Measurements from ENCODE around the gene INCENP.
A peak's percentile ranks its signal among the peaks of the same experiment; 100 is the strongest.
"Not testable (repeated sequence)": the region's sequence is repeated elsewhere in the genome, so short reads cannot be mapped to it uniquely, and the experiment has no call there.

INCENP gene

GRCh38 chr11:62123669-62124185, at the start of gene INCENP:
TSS of gene INCENP (plus strand) at chr11:62124011. CDS start at chr11:62128162, 4,151 bp downstream.
- Mint-ChIP-seq H3K36me3 (ENCODE audit: insufficient read depth) (peaks cover 7% of the 10 kb centered on the region), H3K9me3 (no peaks in the 10 kb centered on the region)

DNA sequence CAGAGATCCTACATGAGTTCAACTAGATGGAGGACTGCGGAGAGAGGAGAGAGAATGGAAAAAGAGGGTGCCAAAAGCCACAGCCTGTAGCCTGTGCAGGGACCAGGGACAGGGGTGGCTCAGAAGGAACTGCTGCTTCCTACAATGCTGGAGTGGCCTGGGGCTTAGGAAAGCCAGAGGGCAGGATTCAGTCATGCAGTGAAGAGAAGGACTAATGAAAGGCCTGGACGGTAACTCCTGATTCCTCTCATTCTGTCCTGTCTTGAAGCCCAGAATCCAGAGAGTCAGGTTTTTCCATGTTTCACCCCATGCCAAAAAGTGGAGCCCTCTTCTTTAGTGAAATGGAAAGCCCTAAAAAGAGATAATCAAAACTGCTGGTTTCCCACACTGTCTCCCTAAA, 48.4 kb upstream of the INCENP start:
- no peaks in the 10 kb centered on the region for H3K36me3 Mint-ChIP-seq (ENCODE audit: insufficient read depth)
- ATAC-seq (replicated peaks; ENCODE audit: extremely low read depth, poor library complexity, severe bottlenecking), result no peak
- no peak overlapping the region for H3K4me3 Mint-ChIP-seq
- no peaks in the 10 kb centered on the region for H3K27me3 Mint-ChIP-seq
- H3K9me3 Mint-ChIP-seq, result no peaks in the 10 kb centered on the region
- no peak for DNase-seq (ENCODE audit: low spot score in 2 of 2)
- H3K4me1 Mint-ChIP-seq, result no peaks in the 10 kb centered on the region
- no peak overlapping the region for H3K27ac Mint-ChIP-seq (ENCODE audit: low read depth)

More at GRCh38 chr11:62123669-62124185, at the start of gene INCENP:
- H3K4me1 Mint-ChIP-seq, result peaks cover 33% of the 10 kb centered on the region
- H3K27ac Mint-ChIP-seq (ENCODE audit: low read depth), result peak within 1 kb of the TSS; percentile 94
- H3K27me3 Mint-ChIP-seq, result no peaks in the 10 kb centered on the region
- H3K4me3 Mint-ChIP-seq, result peak within 1 kb of the TSS; percentile 96
- ATAC-seq (replicated peaks; ENCODE audit: extremely low read depth, poor library complexity, severe bottlenecking) (peak; percentile 100), DNase-seq (ENCODE audit: low spot score in 2 of 2) (peak; percentile 73 to 90)

- Mint-ChIP-seq H3K27ac (ENCODE audit: low read depth) (no peak overlapping the region), H3K9me3 (no peaks in the 10 kb centered on the region), H3K4me3 (no peak overlapping the region), H3K36me3 (ENCODE audit: insufficient read depth) (no peaks in the 10 kb centered on the region), H3K4me1 (peaks cover 7% of the 10 kb centered on the region), H3K27me3 (no peaks in the 10 kb centered on the region)
- DNase-seq (ENCODE audit: low spot score in 2 of 2), result no peak
- no peak for ATAC-seq (replicated peaks; ENCODE audit: extremely low read depth, poor library complexity, severe bottlenecking)
Observed at GRCh38 chr11:62077132-62077531, 46.7 kb upstream of the INCENP start.

DNA sequence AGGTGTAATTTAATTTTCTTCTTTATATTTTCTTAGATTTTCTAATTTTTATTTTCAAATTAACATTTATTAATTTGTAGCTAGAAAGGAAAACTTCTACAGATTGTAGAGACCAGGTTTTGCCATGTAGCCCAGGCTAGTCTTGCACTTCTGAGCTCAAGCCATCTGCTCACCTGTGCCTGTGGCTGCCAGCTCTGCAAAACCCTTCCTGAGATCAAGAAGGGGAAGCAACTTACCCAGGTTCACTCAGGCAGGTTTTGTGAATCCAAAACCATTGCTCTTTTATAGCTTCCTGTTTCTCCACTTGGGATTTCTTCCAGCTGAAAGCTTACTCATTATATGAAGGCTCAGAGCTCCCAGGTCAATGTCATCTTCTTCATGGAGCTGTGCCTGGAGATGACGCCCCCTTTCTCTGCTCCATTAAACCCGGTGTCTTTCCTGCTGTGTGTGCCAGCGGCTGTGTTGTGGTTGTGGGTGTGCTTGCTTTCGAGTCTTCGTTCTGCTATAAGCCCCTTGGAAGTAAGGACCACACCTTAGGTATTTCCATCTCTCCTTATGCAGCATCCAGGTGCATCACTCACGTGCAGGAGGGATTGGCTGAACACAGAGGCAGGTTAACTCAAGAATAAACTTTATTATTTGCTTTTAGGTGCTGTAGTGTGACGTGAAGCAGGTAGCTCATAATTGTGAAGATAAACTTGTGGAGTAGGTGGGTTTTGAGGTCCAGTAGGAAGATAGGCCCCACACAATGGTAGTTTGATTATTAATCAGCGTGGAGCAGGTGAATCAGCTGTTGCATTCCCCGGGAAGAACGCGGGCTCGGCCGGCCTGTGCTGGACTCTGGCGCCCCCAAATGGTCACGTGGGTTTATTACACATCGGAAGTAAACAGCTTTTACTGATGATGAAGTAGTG, 42.2 kb upstream of the INCENP start:
- Mint-ChIP-seq H3K27ac (ENCODE audit: low read depth) (no peak overlapping the region), H3K4me3 (no peak overlapping the region), H3K36me3 (ENCODE audit: insufficient read depth) (no peaks in the 10 kb centered on the region), H3K4me1 (peaks cover 7% of the 10 kb centered on the region), H3K9me3 (no peaks in the 10 kb centered on the region), H3K27me3 (no peaks in the 10 kb centered on the region)
- ATAC-seq (replicated peaks; ENCODE audit: extremely low read depth, poor library complexity, severe bottlenecking), result peak; percentile 54
- peak; percentile 69 to 82 for DNase-seq (ENCODE audit: low spot score in 2 of 2)

GRCh38 chr11:62082292-62082657, 41.5 kb upstream of the INCENP start:
- H3K27ac Mint-ChIP-seq (ENCODE audit: low read depth), result no peak overlapping the region
- no peak overlapping the region for H3K4me3 Mint-ChIP-seq
- H3K27me3 Mint-ChIP-seq, result no peaks in the 10 kb centered on the region
- ATAC-seq (replicated peaks; ENCODE audit: extremely low read depth, poor library complexity, severe bottlenecking), result no peak
- H3K36me3 Mint-ChIP-seq (ENCODE audit: insufficient read depth), result no peaks in the 10 kb centered on the region
- peaks cover 7% of the 10 kb centered on the region for H3K4me1 Mint-ChIP-seq
- no peak for DNase-seq (ENCODE audit: low spot score in 2 of 2)
- H3K9me3 Mint-ChIP-seq, result no peaks in the 10 kb centered on the region

DNA sequence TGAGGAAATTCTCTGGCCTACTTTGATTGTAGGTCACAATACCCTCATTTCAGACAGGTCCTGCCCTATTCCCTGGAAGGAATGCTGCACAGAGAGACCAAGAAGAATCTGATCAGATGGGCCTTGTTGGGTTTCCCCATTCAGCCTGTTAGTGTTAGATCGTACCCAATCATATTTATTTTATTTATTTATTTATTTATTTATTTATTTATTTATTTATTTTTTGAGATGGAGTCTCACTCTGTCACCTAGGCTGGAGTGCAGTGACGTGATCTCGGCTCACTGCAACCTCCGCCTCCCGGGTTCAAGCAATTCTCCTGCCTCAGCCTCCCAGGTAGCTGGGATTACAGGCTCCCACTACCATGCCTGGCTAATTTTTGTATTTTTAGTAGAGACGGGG, 39.0 kb upstream of the INCENP start:
- ATAC-seq (replicated peaks; ENCODE audit: extremely low read depth, poor library complexity, severe bottlenecking); H3K4me1 Mint-ChIP-seq; H3K9me3 Mint-ChIP-seq; H3K4me3 Mint-ChIP-seq; H3K36me3 Mint-ChIP-seq (ENCODE audit: insufficient read depth); H3K27me3 Mint-ChIP-seq; H3K27ac Mint-ChIP-seq (ENCODE audit: low read depth); DNase-seq (ENCODE audit: low spot score in 2 of 2): not testable (repeated sequence)

- no peak for DNase-seq (ENCODE audit: low spot score in 2 of 2)
- no peak overlapping the region for H3K4me3 Mint-ChIP-seq
- H3K36me3 Mint-ChIP-seq (ENCODE audit: insufficient read depth), result no peaks in the 10 kb centered on the region
- no peaks in the 10 kb centered on the region for H3K9me3 Mint-ChIP-seq
- no peaks in the 10 kb centered on the region for H3K4me1 Mint-ChIP-seq
- H3K27ac Mint-ChIP-seq (ENCODE audit: low read depth), result no peak overlapping the region
- peaks cover 12% of the 10 kb centered on the region for H3K27me3 Mint-ChIP-seq
- no peak for ATAC-seq (replicated peaks; ENCODE audit: extremely low read depth, poor library complexity, severe bottlenecking)
Observed at GRCh38 chr11:62087694-62088093, 36.1 kb upstream of the INCENP start.

DNA sequence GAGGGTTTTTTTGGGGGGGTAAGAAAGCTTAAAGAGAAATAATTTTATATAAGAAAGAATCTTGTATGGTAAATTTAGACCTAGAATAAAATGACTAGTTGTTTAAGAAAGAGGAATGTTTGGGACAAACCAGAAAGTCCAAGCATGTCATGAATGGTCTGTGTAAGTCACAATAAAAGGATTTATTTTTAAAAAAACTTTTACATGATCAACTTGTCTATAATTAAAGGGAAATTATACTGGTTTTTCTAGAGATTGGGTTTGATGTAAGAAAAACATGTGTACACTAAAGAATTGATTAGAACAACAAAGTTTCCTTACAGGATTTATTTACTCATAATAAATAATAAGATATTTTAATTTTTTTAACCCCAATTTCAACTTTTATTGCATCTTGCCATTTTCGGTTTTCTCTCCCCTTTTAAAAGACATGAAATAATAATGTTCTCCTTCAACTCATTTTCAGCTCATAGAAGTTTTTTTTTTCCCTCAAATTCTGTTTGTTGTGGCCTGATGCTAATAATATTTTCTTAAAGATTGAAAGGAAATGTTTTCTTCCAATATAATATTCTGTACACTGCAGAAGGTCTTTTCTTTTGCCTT, 35.4 kb upstream of the INCENP start:
- Mint-ChIP-seq H3K9me3 (no peaks in the 10 kb centered on the region), H3K36me3 (ENCODE audit: insufficient read depth) (no peaks in the 10 kb centered on the region), H3K4me3 (no peak overlapping the region), H3K27ac (ENCODE audit: low read depth) (no peak overlapping the region), H3K27me3 (peaks cover 16% of the 10 kb centered on the region), H3K4me1 (no peaks in the 10 kb centered on the region)
- DNase-seq (ENCODE audit: low spot score in 2 of 2), result no peak
- no peak for ATAC-seq (replicated peaks; ENCODE audit: extremely low read depth, poor library complexity, severe bottlenecking)

DNA sequence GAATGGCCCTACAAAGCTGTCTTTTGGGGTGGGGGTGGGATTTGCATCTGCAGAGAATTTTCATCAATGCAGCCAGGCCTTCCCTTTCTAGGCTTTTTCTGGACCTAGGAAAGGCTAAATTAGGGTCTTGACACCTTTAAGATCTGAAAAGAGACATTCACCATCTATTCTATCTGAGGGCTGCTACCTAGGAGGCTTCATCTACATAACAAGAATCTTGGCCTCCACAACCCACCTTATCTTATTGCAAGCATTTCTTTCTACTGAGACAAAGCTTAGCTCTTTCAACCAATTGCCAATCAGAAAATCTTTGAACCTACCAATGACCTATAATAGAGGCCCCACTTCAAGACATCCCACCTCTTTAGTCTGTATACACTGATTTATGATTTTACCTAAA, 20.7 kb upstream of the INCENP start:
- peaks cover 7% of the 10 kb centered on the region for H3K4me1 Mint-ChIP-seq
- H3K27me3 Mint-ChIP-seq, result no peaks in the 10 kb centered on the region
- no peak overlapping the region for H3K4me3 Mint-ChIP-seq
- peaks cover 2% of the 10 kb centered on the region for H3K36me3 Mint-ChIP-seq (ENCODE audit: insufficient read depth)
- no peaks in the 10 kb centered on the region for H3K9me3 Mint-ChIP-seq
- H3K27ac Mint-ChIP-seq (ENCODE audit: low read depth), result no peak overlapping the region
- ATAC-seq (replicated peaks; ENCODE audit: extremely low read depth, poor library complexity, severe bottlenecking) (no peak), DNase-seq (ENCODE audit: low spot score in 2 of 2) (no peak)

GRCh38 chr11:62103986-62104385, 19.8 kb upstream of the INCENP start:
- Mint-ChIP-seq H3K9me3 (no peaks in the 10 kb centered on the region), H3K27ac (ENCODE audit: low read depth) (no peak overlapping the region), H3K4me3 (no peak overlapping the region), H3K4me1 (peaks cover 7% of the 10 kb centered on the region), H3K36me3 (ENCODE audit: insufficient read depth) (peaks cover 2% of the 10 kb centered on the region), H3K27me3 (no peaks in the 10 kb centered on the region)
- no peak for ATAC-seq (replicated peaks; ENCODE audit: extremely low read depth, poor library complexity, severe bottlenecking)
- no peak for DNase-seq (ENCODE audit: low spot score in 2 of 2)

- Mint-ChIP-seq H3K27me3 (no peaks in the 10 kb centered on the region), H3K4me1 (peaks cover 7% of the 10 kb centered on the region), H3K4me3 (peak overlapping the region; percentile 67), H3K9me3 (no peaks in the 10 kb centered on the region), H3K36me3 (ENCODE audit: insufficient read depth) (peaks cover 2% of the 10 kb centered on the region), H3K27ac (ENCODE audit: low read depth) (peak overlapping the region; percentile 82)
- no peak for DNase-seq (ENCODE audit: low spot score in 2 of 2)
- ATAC-seq (replicated peaks; ENCODE audit: extremely low read depth, poor library complexity, severe bottlenecking), result no peak
Observed at GRCh38 chr11:62104816-62105653, 18.8 kb upstream of the INCENP start.

- Mint-ChIP-seq H3K27ac (ENCODE audit: low read depth) (peak overlapping the region; percentile 82), H3K4me3 (peak overlapping the region; percentile 67), H3K36me3 (ENCODE audit: insufficient read depth) (peaks cover 2% of the 10 kb centered on the region), H3K27me3 (no peaks in the 10 kb centered on the region), H3K4me1 (peaks cover 7% of the 10 kb centered on the region), H3K9me3 (no peaks in the 10 kb centered on the region)
- DNase-seq (ENCODE audit: low spot score in 2 of 2) (no peak), ATAC-seq (replicated peaks; ENCODE audit: extremely low read depth, poor library complexity, severe bottlenecking) (no peak)
Observed at GRCh38 chr11:62105667-62106191, 18.1 kb upstream of the INCENP start.
